ENCODE data around the gene ZNF609.

ZNF609 gene

GRCh38 chr15:64710676-64711428 is 250.5 kb downstream of the ZNF609 start:
- in situ Hi-C loops (cut with MboI; ENCODE audit: low sequenced_read_pairs) = no loop called here

- in situ Hi-C loops (cut with MboI; ENCODE audit: low sequenced_read_pairs) = no loop called here
Measured at GRCh38 chr15:64712353-64712752, 252.0 kb downstream of the ZNF609 start.

GRCh38 chr15:64713592-64713991 is 253.2 kb downstream of the ZNF609 start:
- in situ Hi-C loops (cut with MboI; ENCODE audit: low sequenced_read_pairs) = no loop called here

- in situ Hi-C loops (cut with MboI; ENCODE audit: low sequenced_read_pairs) = no loop called here
Measured at GRCh38 chr15:64716452-64716851, 256.1 kb downstream of the ZNF609 start.

GRCh38 chr15:64717130-64717529 is 256.8 kb downstream of the ZNF609 start:
- in situ Hi-C loops (cut with MboI; ENCODE audit: low sequenced_read_pairs) = no loop called here

- in situ Hi-C loops (cut with MboI; ENCODE audit: low sequenced_read_pairs) = no loop called here
Measured at GRCh38 chr15:64717735-64718495, 257.5 kb downstream of the ZNF609 start.

GRCh38 chr15:64720188-64720587 is 259.8 kb downstream of the ZNF609 start:
- in situ Hi-C loops (cut with MboI; ENCODE audit: low sequenced_read_pairs) = no loop called here

GRCh38 chr15:64730151-64730550 is 269.8 kb downstream of the ZNF609 start:
- in situ Hi-C loops (cut with MboI; ENCODE audit: low sequenced_read_pairs) = loop anchor here (10.0 kb wide), 2 partner anchors 175 to 375 kb away; no protein-coding TSS in a partner anchor

- in situ Hi-C loops (cut with MboI; ENCODE audit: low sequenced_read_pairs) = loop anchor here (10.0 kb wide), 2 partner anchors 174 to 374 kb away; no protein-coding TSS in a partner anchor
Measured at GRCh38 chr15:64731012-64731804, 270.8 kb downstream of the ZNF609 start.

- in situ Hi-C loops (cut with MboI; ENCODE audit: low sequenced_read_pairs) = loop anchor here (10.0 kb wide), 2 partner anchors 173 to 373 kb away; no protein-coding TSS in a partner anchor
Measured at GRCh38 chr15:64731805-64732151, 271.4 kb downstream of the ZNF609 start.

- in situ Hi-C loops (cut with MboI; ENCODE audit: low sequenced_read_pairs) = loop anchor here (10.0 kb wide), 2 partner anchors 172 to 372 kb away; no protein-coding TSS in a partner anchor
Measured at GRCh38 chr15:64732156-64732860, 271.9 kb downstream of the ZNF609 start.

Measured in HL-60/S4 (cell line).